DMS53 treated with DMSO at 0.1 percent for 48 hours (cell line): Measurements from ENCODE around the gene SMIM35.

Experiments
- DNase-seq: peaks from one replicate; lab custom pipeline; 2025; ENCODE audit not compliant: unreplicated experiment; lab: John Stamatoyannopoulos, UW

The SMIM35 gene

GRCh38 chr11:118086913-118087768 lies at the start of gene SMIM35:
SMIM35 (minus strand) TSS chr11:118086963; CDS start chr11:118086757, 206 bp downstream.
- no peak for DNase-seq

DNA sequence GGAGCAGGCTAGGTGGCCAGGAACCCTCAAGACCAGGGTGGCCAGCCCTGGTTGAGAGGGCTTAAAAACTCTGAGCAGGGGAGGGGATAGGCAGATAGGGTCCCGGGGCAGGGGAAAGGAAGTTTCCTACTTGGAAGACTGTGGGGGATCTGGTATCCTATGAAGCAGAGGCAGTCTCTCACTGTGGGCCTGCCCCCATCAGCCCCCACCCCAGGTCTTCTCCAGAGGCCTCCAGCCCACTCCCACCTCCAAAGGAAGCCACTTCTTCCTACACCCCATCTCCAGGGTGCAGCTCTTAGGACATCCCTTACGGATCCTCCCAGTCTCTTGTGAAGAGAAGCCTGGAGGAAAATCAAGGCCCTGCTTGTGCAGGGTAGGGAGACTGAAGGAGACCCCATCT lies 49.6 kb upstream of the SMIM35 start:
- DNase-seq: no peak

GRCh38 chr11:118135796-118136165 lies 49.0 kb upstream of the SMIM35 start:
- DNase-seq: no peak

DNA sequence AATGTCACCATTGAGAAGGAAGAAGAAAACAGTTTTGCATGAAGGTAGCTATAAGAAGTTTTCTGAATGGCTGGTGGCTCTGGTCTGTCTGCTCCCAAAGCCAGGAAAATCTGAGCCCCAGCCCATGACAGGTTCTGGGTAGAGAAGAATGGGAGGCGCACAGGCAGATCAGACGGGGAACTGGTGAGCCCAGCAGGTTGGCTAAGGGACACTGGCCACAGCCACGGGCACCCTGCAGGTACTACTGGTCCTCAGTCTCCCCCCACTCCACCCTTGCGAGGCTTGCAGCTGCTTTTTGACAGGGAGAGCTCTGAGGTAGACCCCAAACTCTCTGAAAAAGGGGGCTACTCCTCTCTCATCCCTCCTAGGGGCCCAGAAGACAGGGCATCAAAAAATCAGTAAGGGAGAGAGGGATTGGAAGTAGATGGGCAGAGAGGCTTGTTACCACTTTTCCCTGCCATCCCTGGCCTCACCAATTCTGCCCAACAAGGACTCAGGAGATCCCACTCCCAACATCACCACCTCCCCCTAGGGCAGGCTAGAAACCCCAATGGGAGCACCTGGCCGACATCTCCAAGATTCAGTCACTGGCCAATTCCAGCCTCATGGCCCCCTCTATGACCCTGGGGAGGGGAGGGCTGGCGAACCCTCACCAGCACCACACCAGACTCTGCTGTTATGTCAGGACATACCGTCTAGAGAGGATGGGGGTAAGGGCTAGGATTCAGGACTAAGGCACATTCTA lies 48.5 kb upstream of the SMIM35 start:
- DNase-seq: no peak

- no peak for DNase-seq
Observed at GRCh38 chr11:118133816-118134215, 47.1 kb upstream of the SMIM35 start.

DNA sequence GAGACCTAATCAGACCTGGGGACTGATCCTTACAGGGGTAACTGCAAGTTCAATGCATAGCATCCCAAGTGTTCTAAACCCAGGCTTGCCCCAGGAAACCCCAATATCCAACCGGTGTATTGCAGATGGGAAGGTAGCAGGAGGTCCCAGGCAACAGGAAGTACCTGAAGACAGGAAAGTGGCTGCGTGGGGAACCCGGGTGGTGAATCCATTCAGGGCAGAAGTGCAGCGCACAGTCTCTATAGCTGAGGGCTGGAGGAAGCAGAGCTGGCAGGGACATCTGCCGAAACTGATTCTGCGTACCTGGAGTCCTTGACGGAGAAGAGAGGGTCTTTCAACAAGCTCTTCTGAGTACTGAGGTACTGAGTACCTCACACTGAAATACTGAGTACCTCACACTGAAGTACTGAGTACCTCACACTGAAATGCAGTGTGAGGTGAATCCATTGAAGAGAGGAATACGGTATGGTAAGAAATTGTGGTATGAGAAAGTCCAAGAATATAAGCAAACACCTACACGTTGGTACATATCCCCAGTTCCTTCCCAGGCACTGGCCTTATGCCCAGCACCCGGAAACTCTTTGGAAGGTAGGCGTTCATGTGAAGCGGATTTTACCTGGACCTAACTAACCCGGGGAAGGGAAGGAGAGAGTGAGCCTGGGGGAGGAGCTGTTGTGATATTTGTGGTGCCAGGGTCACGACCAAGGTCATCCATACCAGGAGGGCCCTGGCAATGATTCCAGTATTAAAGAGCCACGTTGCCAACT lies 45.8 kb upstream of the SMIM35 start:
- DNase-seq: no peak

- DNase-seq: no peak
Observed at GRCh38 chr11:118129471-118130172, 42.9 kb upstream of the SMIM35 start.

DNA sequence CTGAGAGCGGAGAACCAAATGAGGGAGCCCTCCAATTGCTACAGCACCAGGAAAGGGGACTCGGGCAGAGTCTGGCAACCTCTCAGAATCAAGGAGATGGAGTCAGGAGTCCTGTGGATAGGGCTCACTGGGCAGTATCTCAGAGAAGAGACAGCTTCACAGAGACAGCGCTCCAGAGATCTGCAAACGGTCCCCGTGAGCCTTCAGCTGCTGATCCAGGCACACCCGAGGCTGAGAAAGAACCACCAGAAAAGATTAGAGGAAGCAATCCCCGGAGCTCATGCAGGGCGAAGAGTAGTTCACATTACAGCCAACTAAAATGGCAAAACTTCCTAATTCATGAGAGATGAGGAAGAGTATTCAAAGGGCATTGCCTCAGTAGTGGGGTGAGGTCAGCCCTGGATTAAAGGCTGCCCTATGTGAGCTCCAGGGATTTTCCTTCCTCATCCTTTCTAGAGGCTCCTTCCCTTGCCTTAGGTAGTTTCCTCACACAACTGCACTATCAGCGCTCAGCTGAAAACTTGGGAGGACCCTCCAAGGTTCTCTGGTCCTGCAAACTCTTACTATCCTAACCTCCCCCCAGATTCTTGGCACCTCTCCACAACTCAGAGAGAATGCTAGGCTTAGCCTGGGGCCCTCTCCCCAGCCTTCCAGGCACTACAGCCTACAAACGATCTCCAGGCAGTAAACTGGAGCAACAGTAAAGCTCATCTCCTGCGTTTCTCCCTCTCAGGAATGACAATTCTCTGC lies 42.1 kb upstream of the SMIM35 start:
- DNase-seq: no peak

- DNase-seq: no peak
Observed at GRCh38 chr11:118128310-118128709, 41.5 kb upstream of the SMIM35 start.

- DNase-seq: no peak
Observed at GRCh38 chr11:118126082-118126838, 39.5 kb upstream of the SMIM35 start.

DNA sequence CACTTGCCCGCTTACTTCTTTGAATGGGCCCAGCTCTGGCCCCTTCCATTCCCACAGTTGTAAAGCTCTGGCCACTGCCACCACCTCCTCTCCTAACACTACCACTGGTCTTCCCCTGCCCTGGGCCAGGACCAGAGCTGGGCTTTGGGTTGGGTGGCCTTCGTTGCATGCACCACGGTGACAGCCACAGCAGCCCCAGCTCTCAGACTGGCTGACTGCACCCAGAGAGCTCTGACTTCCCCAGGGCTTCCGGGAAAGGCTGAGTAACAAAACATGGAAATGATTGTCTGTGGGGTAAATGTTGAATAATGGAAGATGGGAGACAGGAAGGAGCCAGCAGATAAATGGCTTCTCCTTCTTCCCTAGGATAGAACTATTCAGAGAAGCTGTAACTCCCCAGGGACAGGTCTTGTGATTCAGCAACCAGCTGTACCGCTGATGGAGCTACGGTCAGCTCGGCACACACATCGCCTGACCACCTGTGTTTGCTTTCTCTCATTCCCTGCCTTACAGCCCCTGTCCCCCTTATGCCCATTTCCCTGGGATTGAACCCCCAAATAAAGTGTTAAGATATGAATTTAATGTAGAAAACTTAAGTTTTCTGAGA lies 38.3 kb upstream of the SMIM35 start:
- DNase-seq: no peak

DNA sequence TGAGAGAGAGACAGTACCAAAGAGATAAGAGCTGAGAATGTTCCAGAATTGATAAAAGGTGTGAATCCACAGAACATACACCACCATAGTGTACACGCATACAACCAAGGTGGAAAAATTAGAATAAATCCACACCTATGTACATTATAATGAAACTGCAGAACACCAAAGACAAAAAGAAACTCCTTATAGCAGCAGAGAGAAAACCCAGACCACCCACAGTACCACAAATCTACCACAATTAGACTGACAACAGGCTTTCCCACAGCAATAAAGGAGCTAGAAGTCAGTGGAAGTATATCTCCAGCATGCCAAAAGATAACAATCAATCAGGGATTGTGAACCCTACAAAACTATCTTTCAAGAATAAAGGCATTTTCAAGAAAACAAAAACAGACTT lies 34.0 kb upstream of the SMIM35 start:
- DNase-seq: no peak

GRCh38 chr11:118117790-118118601 lies 31.2 kb upstream of the SMIM35 start:
- DNase-seq: no peak

- DNase-seq: no peak
Observed at GRCh38 chr11:118115048-118115447, 28.3 kb upstream of the SMIM35 start.

DNA sequence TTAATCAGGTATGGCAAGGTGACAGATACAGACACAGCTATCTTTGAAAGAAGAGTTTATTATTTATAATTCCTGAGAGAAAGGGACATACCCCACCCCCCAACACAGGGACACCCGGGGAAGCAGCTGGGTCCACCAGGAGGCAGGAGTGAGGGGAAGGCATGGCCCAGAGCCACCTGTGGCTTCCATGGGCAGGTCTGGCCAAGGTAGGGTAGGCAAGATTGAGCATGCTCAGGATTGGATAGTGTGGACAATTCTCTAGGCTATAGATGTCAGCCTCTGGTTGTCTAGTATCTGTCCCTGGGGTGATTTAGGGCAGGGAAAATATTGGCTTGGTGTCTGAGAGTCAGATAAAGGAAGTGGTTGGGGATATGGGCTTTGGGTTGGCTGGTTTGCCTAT lies 27.5 kb upstream of the SMIM35 start:
- no peak for DNase-seq

DNA sequence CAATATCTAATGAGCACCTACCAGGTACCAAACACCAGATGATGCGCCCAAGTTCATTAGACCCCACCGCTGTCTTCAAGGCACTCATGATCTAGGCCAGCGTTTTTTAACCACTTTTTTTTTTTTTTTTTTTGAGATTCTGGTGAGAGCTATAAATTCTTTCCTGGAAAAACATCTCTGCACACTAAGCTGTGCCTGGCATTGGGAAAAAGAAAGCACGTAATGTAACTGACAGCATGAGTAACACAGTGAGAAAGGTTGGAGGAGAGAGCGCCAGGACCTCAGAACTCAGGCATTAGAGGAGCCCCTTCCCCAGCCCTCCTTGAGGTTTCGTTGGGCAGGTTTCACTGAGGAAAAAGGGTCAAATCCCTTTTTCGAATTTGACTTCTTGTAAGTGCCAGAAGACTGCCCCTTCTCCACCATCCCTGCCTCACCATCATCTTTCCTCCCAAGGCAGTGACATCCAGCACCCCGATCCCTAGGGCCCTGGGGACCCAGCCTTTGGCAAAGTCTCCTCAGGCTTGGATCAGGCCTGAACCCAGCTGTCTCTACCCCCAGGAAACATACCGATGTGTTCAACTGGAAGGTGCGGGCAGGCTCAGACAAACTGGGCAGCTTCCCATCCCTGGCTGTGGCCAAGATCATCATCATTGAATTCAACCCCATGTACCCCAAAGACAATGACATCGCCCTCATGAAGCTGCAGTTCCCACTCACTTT lies 26.1 kb upstream of the SMIM35 start:
- no peak for DNase-seq

- DNase-seq: no peak
Observed at GRCh38 chr11:118111744-118112035, 24.9 kb upstream of the SMIM35 start.
